D721Med (cell line): ENCODE data around the gene ZNF768.

Experiments
- DNase-seq: peaks from one replicate; pipeline ENCODE4 v3.0.0; 2011; ENCODE audit warnings: low spot score; ENCODE audit not compliant: insufficient read length
- FAIRE-seq: peaks from 2 replicates; lab custom pipeline; 2011; peaks lifted over from hg19 to GRCh38; lab: Jason Lieb, UNC
- CTCF ChIP-seq: IDR thresholded peaks from 2 replicates; pipeline ENCODE4 v1.5.1; 2012; ENCODE audit warnings: mild to moderate bottlenecking, control low read depth; ENCODE audit not compliant: insufficient read depth; ENCODE audit errors: missing control alignments

ZNF768 gene

DNA sequence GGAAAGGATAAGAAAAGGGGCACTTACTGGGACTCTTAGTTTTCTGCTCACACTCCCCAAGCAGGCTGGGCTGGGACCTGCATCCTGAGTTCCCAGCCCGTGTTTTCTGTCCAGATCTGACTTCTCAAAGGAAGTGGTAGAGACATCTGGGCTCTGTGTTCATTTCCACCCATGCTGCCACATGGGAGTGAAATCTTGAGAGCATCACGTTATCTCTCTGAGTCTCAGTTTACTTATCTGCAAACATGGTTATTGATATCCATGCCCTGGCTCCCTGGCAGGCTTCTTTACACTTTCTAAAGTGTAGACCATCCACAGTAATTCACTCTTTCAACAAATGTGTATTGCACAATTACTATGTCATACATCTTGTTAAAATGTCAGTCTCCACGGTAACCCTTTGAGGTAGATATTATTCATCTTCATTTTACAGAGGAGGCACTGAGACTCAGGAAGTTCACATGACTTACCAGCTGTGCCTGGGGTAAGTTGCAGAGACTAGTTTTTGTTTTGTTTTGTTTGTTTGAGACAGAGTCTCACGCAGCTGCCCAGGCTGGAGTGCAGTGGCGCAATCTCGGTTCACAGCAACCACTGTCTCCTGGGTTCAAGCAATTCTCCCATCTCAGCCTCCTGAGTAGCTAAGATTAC lies 41.7 kb upstream of the ZNF768 start:
- TF ChIP-seq CTCF: no peak
- DNase-seq (no peak), FAIRE-seq (no peak)

- TF ChIP-seq CTCF: no peak
- FAIRE-seq: no peak
- no peak for DNase-seq
Measured at GRCh38 chr16:30567160-30567990, 41.0 kb upstream of the ZNF768 start.

DNA sequence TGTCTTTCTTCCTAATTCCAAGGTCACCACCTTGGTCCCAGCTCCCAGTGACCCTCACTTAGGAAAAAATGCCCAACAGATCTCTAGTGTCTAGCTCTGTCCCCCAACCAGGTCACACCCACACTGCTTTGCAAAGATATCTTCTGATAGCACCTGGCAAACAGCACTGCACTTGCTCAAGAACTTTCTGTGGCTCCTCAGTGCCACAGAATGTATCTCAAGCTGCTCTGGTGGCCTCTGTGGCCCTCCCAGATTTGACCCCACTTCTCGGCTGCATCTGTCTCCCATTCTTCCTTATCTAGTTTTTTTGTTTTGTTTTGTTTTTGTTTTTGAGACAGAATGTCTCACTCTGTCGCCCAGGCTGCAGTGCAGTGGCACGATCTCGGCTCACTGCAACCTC lies 40.2 kb upstream of the ZNF768 start:
- DNase-seq: no peak
- no peak for FAIRE-seq
- no peak for TF ChIP-seq CTCF

DNA sequence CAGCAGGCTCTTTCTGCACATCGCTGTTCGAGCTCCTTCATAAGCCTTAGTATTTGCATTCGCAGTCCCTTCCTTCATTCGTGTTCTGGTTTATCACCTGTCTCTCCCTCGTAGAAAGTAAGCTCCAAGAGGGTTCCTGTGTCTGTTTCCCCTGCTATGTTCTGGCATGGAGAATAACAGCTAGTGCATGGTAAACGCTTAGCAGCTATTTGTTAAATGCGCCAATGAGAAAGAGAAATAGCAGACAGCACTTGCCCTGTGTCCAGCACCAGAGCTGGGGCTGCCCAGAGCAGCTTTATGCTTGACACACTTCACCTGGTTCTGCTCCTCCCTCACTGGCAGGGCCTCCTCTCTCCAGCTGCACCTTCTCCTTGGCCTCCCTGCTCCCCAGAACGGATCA lies 39.6 kb upstream of the ZNF768 start:
- no peak for TF ChIP-seq CTCF
- DNase-seq: no peak
- no peak for FAIRE-seq

- peak; percentile 73 for DNase-seq
- no peak for TF ChIP-seq CTCF
- FAIRE-seq: no peak
Measured at GRCh38 chr16:30565526-30565925, 39.2 kb upstream of the ZNF768 start.

GRCh38 chr16:30562021-30562420 lies 35.7 kb upstream of the ZNF768 start:
- FAIRE-seq (no peak), DNase-seq (no peak)
- TF ChIP-seq CTCF: no peak
